ENCODE measurements around the gene DIS3L2.

GRCh38 chr2:232336241-232336736 is 374.8 kb downstream of the DIS3L2 start:
- TF ChIP-seq PATZ1 (CRISPR knock-in tag; IDR thresholded peaks at IDR 0.05; ENCODE audit: borderline replicate concordance) (no peak), PPARA (CRISPR knock-in tag; IDR thresholded peaks at IDR 0.05; ENCODE audit: borderline replicate concordance) (no peak), CREB5 (CRISPR knock-in tag; IDR thresholded peaks at IDR 0.05; ENCODE audit: low read depth) (no peak), CSDC2 (CRISPR knock-in tag; IDR thresholded peaks at IDR 0.05) (no peak), CSRNP3 (CRISPR knock-in tag; IDR thresholded peaks at IDR 0.05) (no peak), ZC3H10 (CRISPR knock-in tag; IDR thresholded peaks at IDR 0.05) (no peak), ZFP3 (CRISPR knock-in tag; IDR thresholded peaks at IDR 0.05) (no peak), GLIS3 (CRISPR knock-in tag; IDR thresholded peaks at IDR 0.05) (no peak), ZNF8 (CRISPR knock-in tag; IDR thresholded peaks at IDR 0.05) (no peak), OSR1 (CRISPR knock-in tag; IDR thresholded peaks at IDR 0.05) (no peak)

Measured in SK-N-SH treated with all-trans-retinoic acid at 6 μM for 48 hours (cell line).